Subcutaneous abdominal adipose tissue (tissue), 5 donors: ENCODE data around the gene DUS2.
A peak's percentile ranks its signal among the peaks of the same experiment; 100 is the strongest.

Experiments used
- H3K27ac ChIP-seq: one replicate; pipeline ENCODE4 v1.7.0; 2013; ENCODE audit warnings: low read depth, mild to moderate bottlenecking, inconsistent platforms, low read length, moderate library complexity
- H3K27me3 ChIP-seq, 5 donors: one replicate each; pipeline ENCODE4 v1.7.0; 2013; ENCODE audit warnings: low read length in 5 of 5, inconsistent platforms in 1 of 5; ENCODE audit not compliant: control insufficient read depth in 5 of 5, insufficient read depth in 4 of 5
- H3K36me3 ChIP-seq, 5 donors: one replicate each; pipeline ENCODE4 v1.7.0; 2013; ENCODE audit warnings: low read length in 5 of 5; ENCODE audit not compliant: control insufficient read depth in 5 of 5, insufficient read depth in 5 of 5
- H3K4me1 ChIP-seq, 5 donors: one replicate each; pipeline ENCODE4 v1.7.0; 2013; ENCODE audit warnings: low read length in 5 of 5, mild to moderate bottlenecking in 3 of 5, moderate library complexity in 1 of 5; ENCODE audit not compliant: control insufficient read depth in 5 of 5, insufficient read depth in 5 of 5
- H3K4me3 ChIP-seq, 5 donors: one replicate each; pipeline ENCODE4 v1.7.0; 2013; ENCODE audit warnings: low read length in 5 of 5, low read depth in 1 of 5
- H3K9ac ChIP-seq, 5 donors: one replicate each; pipeline ENCODE4 v1.7.0; 2013; ENCODE audit warnings: low read length in 5 of 5, mild to moderate bottlenecking in 4 of 5, moderate library complexity in 3 of 5
- H3K9me3 ChIP-seq, 5 donors: one replicate each; pipeline ENCODE4 v1.7.0; 2013; ENCODE audit warnings: low read length in 5 of 5; ENCODE audit not compliant: control insufficient read depth in 5 of 5
- donor health status: healthy.
- donor health status: healthy.
- donor health status: healthy.
- donor health status: healthy.
- donor health status: healthy.

The DUS2 gene

DNA sequence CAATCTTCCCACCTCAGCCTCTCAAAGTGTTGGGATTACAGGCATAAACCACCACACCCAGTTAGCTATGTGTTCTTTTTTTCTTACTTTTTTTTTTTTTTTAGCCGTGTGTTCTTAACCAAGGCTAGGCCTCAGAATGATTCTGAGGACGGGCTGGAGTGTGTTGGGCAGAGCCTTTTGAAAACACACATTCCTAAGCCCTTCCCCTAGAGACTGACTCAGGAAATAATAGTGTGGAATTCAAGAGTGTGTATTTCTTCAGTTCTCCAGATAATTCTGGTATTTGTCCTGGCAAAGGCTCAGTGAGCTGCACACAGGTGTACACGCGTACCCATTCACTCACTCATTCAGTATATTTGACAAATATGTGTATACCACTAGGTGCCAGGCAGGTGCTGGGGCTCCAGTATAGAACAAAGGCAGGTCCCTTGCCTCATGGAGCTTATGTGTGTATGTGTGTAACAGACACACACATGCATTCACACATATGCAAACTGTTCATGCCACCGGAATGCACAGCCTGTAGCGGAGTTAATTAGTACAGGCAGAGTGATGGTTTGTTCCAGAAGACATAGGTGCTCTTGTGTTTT is 42.7 kb downstream of the DUS2 start:
- Histone ChIP-seq H3K4me1 (peaks cover 11 to 49% (median 47%) of the 10 kb centered on the region in 5 donors), H3K36me3 (peaks cover 0 to 18% (median 10%) of the 10 kb centered on the region in 5 donors), H3K27ac (peak overlapping the region; percentile 89)

DNA sequence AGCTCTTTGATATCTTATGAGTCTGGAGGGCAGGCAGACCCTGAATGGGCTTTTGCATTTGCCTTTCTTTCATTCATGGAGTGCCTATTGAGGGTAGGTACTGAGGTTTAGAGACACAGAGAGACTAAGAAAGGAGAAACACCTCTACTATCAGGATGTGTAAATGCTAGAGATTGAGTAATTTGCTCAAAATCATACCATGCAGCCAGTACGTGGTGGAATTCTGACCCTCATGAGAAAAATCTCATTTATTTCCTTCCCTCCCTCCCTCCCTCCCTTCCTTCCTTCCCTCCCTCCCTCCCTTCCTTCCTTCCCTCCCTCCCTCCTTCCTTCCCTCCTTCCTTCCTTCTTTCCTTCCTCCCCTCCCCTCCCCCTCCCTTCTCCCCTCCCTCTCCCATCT is 43.7 kb downstream of the DUS2 start:
- H3K36me3 ChIP-seq, result peaks cover 0 to 18% (median 12%) of the 10 kb centered on the region in 5 donors
- H3K4me3 ChIP-seq, result no peak overlapping the region
- H3K9ac ChIP-seq, result no peak overlapping the region
- H3K27ac ChIP-seq, result peak overlapping the region; percentile 74
- no peaks in the 10 kb centered on the region for H3K9me3 ChIP-seq
- no peaks in the 10 kb centered on the region for H3K27me3 ChIP-seq
- peaks cover 11 to 51% (median 47%) of the 10 kb centered on the region in 5 donors for H3K4me1 ChIP-seq

More for the DNA sequence above, 42.7 kb downstream of the DUS2 start:
- H3K9ac ChIP-seq, result peak overlapping the region in 3 of 5 donors; percentile 8 to 37 (median 28)
- H3K27me3 ChIP-seq, result no peaks in the 10 kb centered on the region
- H3K4me3 ChIP-seq, result no peak overlapping the region
- no peaks in the 10 kb centered on the region for H3K9me3 ChIP-seq

DNA sequence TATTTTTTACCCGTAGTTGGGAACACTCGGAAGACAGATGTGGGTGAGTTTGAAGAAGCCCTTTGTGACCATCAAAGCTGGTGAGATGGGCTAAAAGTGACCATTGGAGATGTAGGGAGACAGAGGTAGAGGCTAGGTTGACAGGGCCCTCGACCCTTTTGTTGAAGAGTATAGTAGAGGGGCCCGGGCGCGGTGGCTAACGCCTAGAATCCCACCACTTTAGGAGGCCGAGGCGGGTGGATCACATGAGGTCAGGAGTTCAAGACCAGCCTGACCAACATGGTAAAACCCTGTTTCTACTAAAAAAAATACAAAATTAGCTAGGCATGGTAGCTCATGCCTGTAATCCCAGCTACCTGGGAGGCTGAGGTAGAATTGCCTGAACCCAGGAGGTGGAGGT is 45.8 kb downstream of the DUS2 start:
- Histone ChIP-seq H3K4me3 (no peak overlapping the region), H3K9ac (no peak overlapping the region), H3K4me1 (peaks cover 15 to 64% (median 57%) of the 10 kb centered on the region in 5 donors), H3K9me3 (no peaks in the 10 kb centered on the region), H3K27me3 (no peaks in the 10 kb centered on the region), H3K27ac (peak overlapping the region; percentile 15), H3K36me3 (peaks cover 0 to 28% (median 14%) of the 10 kb centered on the region in 5 donors)

DNA sequence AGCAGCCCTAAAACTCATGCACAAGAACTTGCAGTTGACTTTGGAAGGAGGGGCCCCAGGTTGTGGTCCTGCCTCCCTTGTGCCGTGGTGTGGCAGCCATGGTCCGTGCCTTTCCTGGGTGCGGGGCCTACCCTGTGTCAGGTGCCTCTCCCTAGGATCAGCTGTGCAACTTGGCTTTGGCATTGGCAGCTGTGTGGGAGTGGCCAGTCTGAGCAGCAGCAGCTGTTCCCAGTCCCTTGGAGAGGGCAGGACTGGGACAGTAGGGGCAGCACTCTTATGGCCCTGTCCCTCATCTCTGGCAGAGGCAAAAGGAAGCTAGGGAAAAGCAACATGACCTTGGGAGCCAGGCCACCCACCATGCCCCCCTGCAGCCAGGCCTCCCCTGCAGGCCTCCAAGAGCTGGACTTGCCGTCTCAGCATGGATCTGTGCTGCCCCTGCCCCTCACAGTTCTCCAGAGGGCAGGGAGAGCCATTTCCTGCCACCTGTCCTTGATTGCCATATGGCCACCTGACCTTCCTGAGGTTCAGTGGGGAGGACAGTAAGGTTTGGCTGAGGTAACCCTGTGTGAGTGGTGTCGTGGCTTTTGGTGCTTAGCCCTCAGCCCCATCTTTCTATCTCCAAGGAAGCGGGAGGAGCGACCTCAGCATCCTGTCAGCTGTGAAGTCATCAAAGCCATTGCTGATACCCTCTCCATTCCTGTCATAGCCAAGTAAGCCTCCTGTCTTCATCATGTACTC is 46.6 kb downstream of the DUS2 start:
- Histone ChIP-seq H3K36me3 (peaks cover 0 to 35% (median 21%) of the 10 kb centered on the region in 5 donors), H3K27me3 (no peaks in the 10 kb centered on the region), H3K9ac (peak overlapping the region in 1 of 5 donors; percentile 44), H3K27ac (no peak overlapping the region), H3K9me3 (no peaks in the 10 kb centered on the region), H3K4me1 (peaks cover 13 to 64% (median 52%) of the 10 kb centered on the region in 5 donors), H3K4me3 (no peak overlapping the region)

DNA sequence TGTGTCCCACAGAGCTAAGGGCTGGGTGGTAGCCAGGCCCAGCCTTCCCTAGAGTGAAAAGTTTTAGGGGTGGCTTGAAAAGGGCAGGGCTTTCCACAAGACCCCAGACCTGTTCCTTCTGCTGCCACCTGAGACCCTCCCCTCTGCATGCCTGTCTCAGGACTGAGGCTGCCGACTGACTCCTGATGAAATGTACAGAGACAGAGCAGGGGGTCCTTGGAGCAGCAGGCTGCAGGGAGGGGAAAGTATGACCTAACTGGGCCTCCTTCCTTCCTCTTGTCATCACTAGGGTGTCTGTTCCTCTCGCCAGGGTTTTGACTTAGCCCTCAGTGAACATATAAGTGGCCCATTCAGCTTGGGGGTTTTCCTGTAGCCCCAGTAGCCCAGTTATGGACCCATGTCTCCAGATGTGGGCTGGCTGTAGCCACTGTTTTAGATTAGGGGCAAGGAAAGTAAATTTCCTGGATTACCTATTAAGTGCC is 47.2 kb downstream of the DUS2 start:
- no peak overlapping the region for H3K4me3 ChIP-seq
- no peaks in the 10 kb centered on the region for H3K27me3 ChIP-seq
- H3K4me1 ChIP-seq, result peaks cover 8 to 62% (median 46%) of the 10 kb centered on the region in 5 donors
- H3K9me3 ChIP-seq, result no peaks in the 10 kb centered on the region
- no peak overlapping the region for H3K9ac ChIP-seq
- H3K27ac ChIP-seq, result no peak overlapping the region
- peaks cover 0 to 39% (median 22%) of the 10 kb centered on the region in 5 donors for H3K36me3 ChIP-seq

DNA sequence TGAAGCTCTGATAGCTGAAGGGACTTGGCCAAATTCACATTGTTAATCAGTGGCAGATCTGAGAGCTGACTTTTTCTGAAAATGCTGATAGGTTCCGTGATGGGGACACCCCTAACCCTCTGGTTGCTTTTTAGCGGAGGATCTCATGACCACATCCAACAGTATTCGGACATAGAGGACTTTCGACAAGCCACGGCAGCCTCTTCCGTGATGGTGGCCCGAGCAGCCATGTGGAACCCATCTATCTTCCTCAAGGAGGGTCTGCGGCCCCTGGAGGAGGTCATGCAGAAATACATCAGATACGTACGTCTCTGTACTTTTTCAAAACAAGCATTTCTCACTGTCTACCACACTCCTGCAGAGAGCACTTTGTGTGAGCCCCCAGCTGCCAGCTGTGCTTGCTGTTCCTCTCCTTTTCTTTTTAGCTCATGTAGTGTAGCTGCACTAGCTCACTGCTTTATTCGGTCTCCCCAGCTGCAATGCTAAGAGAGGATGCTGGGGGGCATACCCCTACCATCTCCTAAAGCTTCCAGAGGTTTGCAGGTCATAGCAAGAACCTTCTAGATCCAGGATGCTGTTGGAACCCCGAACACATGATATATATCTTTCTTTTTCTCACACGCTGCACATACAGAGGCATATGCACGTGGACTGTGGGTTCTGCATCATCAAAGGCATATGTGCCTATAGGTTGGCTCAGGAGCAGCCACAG is 47.9 kb downstream of the DUS2 start:
- Histone ChIP-seq H3K27ac (no peak overlapping the region), H3K4me3 (no peak overlapping the region), H3K9me3 (no peaks in the 10 kb centered on the region), H3K9ac (no peak overlapping the region), H3K4me1 (peaks cover 6 to 61% (median 40%) of the 10 kb centered on the region in 5 donors), H3K27me3 (no peaks in the 10 kb centered on the region), H3K36me3 (peaks cover 0 to 45% (median 28%) of the 10 kb centered on the region in 5 donors)

DNA sequence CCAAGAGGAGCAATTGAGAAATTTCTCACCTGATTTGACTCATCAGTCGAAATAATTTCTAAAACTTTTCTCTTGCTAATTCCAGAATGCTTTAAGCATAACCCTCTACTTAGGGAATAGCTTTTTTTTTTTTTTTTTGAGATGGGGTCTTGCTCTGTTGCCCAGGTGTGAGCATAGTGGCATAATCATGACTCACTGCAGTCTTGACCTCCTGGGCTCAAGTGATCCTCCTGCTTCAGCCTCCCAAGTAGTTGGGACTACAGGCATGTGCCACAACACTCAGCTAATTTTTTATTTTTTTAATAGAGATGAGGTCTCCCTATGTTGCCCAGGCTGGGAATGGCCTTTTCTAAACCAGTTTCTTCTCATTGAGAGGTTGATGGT is 48.4 kb downstream of the DUS2 start:
- Histone ChIP-seq H3K36me3 (peaks cover 0 to 48% (median 26%) of the 10 kb centered on the region in 5 donors), H3K4me3 (no peak overlapping the region), H3K9me3 (no peaks in the 10 kb centered on the region), H3K27me3 (no peaks in the 10 kb centered on the region), H3K27ac (no peak overlapping the region), H3K4me1 (peaks cover 4 to 62% (median 43%) of the 10 kb centered on the region in 5 donors), H3K9ac (no peak overlapping the region)

DNA sequence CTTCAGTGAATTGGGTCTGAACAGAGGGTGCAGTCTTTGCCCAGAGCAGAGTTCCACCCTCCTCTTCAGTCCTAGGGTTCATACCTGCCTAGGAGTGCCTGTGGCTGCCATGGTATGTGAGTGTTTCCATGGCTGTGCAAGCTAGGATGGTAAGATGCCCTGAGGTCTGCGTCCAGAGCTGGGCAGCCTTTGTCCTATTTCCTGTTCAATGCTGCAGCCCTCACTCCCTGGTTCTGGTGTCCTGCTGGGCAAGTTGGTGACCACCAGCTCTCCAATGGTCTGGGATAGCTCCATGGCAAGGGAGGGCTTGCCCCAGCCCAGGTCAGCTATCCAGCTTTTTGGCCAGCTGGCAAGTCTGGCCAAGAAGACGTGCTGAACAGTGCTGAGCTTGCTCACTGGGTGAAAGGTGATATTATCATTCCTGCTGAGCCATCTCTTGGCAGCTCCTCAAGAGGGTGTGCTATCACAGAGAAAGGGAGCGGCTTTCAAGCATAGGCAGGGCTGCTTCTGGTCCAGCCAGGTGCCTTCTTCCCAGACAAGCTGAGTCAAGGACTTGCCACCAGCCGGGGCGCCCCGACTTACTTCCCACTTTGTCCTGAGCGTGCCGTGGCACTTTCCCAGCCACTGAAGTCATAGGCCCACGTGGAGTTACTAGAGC is 49.1 kb downstream of the DUS2 start:
- Histone ChIP-seq H3K27ac (peak overlapping the region; percentile 23), H3K9ac (no peak overlapping the region), H3K9me3 (no peaks in the 10 kb centered on the region), H3K4me1 (peaks cover 4 to 64% (median 45%) of the 10 kb centered on the region in 5 donors), H3K36me3 (peaks cover 0 to 48% (median 28%) of the 10 kb centered on the region in 5 donors), H3K27me3 (no peaks in the 10 kb centered on the region), H3K4me3 (peak overlapping the region in 2 of 5 donors; percentile 1 to 28)

DNA sequence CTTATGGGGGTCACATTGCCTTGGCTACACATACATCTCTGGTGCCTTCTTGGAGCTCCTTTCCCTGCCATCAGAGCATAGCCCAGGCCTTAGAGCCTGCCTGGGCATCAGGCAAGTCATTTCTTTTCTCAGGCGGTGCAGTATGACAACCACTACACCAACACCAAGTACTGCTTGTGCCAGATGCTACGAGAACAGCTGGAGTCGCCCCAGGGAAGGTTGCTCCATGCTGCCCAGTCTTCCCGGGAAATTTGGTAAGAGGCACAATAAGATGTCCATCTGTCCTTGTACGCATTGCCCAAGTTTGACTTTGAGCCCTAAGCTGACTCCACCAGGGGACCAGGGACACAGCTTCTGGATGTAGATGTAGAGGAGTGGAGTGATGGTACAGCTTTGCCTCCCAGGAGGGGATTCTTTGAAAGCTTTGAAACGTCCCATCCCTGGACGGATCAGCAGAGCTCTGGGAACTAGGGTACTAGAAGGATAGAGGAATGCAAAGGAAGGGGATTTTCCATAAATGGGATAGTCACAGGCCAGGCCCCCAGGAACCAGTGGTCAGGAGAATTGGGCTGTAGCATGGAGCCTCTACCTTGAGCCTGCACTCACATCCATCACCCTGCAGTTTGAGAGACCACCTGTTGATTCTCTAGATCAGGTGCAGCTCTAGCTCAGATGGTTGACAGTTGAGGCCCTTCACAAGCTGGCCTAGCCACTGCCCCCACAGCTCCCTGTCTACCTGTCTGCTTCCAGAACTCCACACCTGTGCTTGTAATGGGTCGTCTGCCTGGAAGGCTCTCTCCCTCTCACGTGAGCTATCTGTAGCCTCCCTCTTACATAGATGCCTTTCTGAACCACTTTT is 51.0 kb downstream of the DUS2 start:
- Histone ChIP-seq H3K9ac (no peak overlapping the region), H3K27me3 (no peaks in the 10 kb centered on the region), H3K27ac (no peak overlapping the region), H3K4me3 (no peak overlapping the region), H3K4me1 (peaks cover 6 to 73% (median 47%) of the 10 kb centered on the region in 5 donors), H3K9me3 (no peaks in the 10 kb centered on the region), H3K36me3 (peaks cover 0 to 50% (median 37%) of the 10 kb centered on the region in 5 donors)
